H9 (cell line): ENCODE measurements around the gene MTARC1. TPM values are rescaled to one million over a fixed set of nuclear protein-coding genes. Genes with fewer than 3 reads are reported as not detected.

Experiments used
- DNase-seq: peaks from one replicate; pipeline ENCODE4 v3.0.0-alpha.2; 2017
- H2AFZ ChIP-seq: one replicate; pipeline ENCODE4 v1.6.1; 2013; ENCODE audit warnings: mild to moderate bottlenecking, low read length, control low read depth, moderate library complexity
- H2AK5ac ChIP-seq: 2 replicates; pipeline ENCODE4 v1.6.1; 2013; ENCODE audit warnings: low read length, control low read depth, mixed read lengths; ENCODE audit not compliant: insufficient read length
- H2BK120ac ChIP-seq: one replicate; pipeline ENCODE4 v1.6.1; 2013; ENCODE audit warnings: low read depth, mild to moderate bottlenecking, low read length, control low read depth, inconsistent platforms; ENCODE audit not compliant: poor library complexity, severe bottlenecking
- H2BK12ac ChIP-seq: 2 replicates; pipeline ENCODE4 v1.6.1; 2013; ENCODE audit warnings: low read length, control low read depth, mixed read lengths, low read depth; ENCODE audit not compliant: insufficient read length
- H2BK15ac ChIP-seq: 2 replicates; pipeline ENCODE4 v1.6.1; 2013; ENCODE audit warnings: low read depth, low read length, control low read depth
- H2BK20ac ChIP-seq: one replicate; pipeline ENCODE4 v1.6.1; 2013; ENCODE audit warnings: low read depth, mild to moderate bottlenecking, low read length, control low read depth, inconsistent platforms; ENCODE audit not compliant: poor library complexity, severe bottlenecking
- H2BK5ac ChIP-seq: 2 replicates; pipeline ENCODE4 v1.6.1; 2013; ENCODE audit warnings: low read length, control low read depth, mixed read lengths; ENCODE audit not compliant: insufficient read length
- H3K14ac ChIP-seq: 2 replicates; pipeline ENCODE4 v1.6.1; 2013; ENCODE audit warnings: low read length, control low read depth; ENCODE audit not compliant: insufficient read depth
- H3K18ac ChIP-seq: 2 replicates; pipeline ENCODE4 v1.6.1; 2013; ENCODE audit warnings: low read depth, mild to moderate bottlenecking, mixed read lengths, low read length, control low read depth; ENCODE audit not compliant: insufficient read length
- H3K23ac ChIP-seq: 2 replicates; pipeline ENCODE4 v1.6.1; 2013; ENCODE audit warnings: low read length, control low read depth, mixed read lengths, low read depth; ENCODE audit not compliant: insufficient read length
- H3K23me2 ChIP-seq: 2 replicates; pipeline ENCODE4 v1.6.1; 2013; ENCODE audit warnings: low read depth, mild to moderate bottlenecking, mixed read lengths, low read length, control low read depth; ENCODE audit not compliant: insufficient read length, poor library complexity, severe bottlenecking
- H3K27ac ChIP-seq: 2 replicates; pipeline ENCODE4 v1.5.1; 2013; ENCODE audit warnings: low read length, control low read depth, mixed read lengths, low read depth; ENCODE audit not compliant: insufficient read length
- H3K27me3 ChIP-seq: 2 replicates; pipeline ENCODE4 v1.6.1; 2013; ENCODE audit warnings: low read length, control low read depth, inconsistent platforms; ENCODE audit not compliant: insufficient read depth
- H3K4ac ChIP-seq: 2 replicates; pipeline ENCODE4 v1.6.1; 2013; ENCODE audit warnings: low read depth, mild to moderate bottlenecking, control low read depth, inconsistent platforms, low read length, moderate library complexity
- H3K4me1 ChIP-seq: 2 replicates; pipeline ENCODE4 v1.6.1; 2013; ENCODE audit warnings: low read length, control low read depth, inconsistent platforms; ENCODE audit not compliant: insufficient read depth
- H3K4me2 ChIP-seq: 2 replicates; pipeline ENCODE4 v1.6.1; 2013; ENCODE audit warnings: low read length, control low read depth, mixed read lengths; ENCODE audit not compliant: insufficient read length, insufficient read depth
- H3K56ac ChIP-seq: 2 replicates; pipeline ENCODE4 v1.6.1; 2013; ENCODE audit warnings: low read depth, mild to moderate bottlenecking, mixed read lengths, low read length, control low read depth; ENCODE audit not compliant: insufficient read length
- H3K79me1 ChIP-seq: 2 replicates; pipeline ENCODE4 v1.6.1; 2013; ENCODE audit warnings: low read depth, mild to moderate bottlenecking, moderate library complexity, low read length, control low read depth, inconsistent platforms; ENCODE audit not compliant: insufficient read depth, poor library complexity, severe bottlenecking
- H3K79me2 ChIP-seq: 2 replicates; pipeline ENCODE4 v1.6.1; 2013; ENCODE audit warnings: low read length, control low read depth, inconsistent platforms; ENCODE audit not compliant: insufficient read depth
- H3K9ac ChIP-seq: 2 replicates; pipeline ENCODE4 v1.6.1; 2013; ENCODE audit warnings: low read length, control low read depth, mixed read lengths; ENCODE audit not compliant: insufficient read length; ENCODE audit errors: extremely low read depth
- H3K9me3 ChIP-seq: one replicate; pipeline ENCODE4 v1.6.1; 2013; ENCODE audit warnings: low read depth, low read length, inconsistent platforms; ENCODE audit not compliant: control insufficient read depth
- H3T11ph ChIP-seq: one replicate; pipeline ENCODE4 v1.6.1; 2013; ENCODE audit warnings: mild to moderate bottlenecking, low read length, control low read depth, inconsistent platforms
- H4K20me1 ChIP-seq: one replicate; pipeline ENCODE4 v1.6.1; 2013; ENCODE audit not compliant: control insufficient read depth, insufficient read length, insufficient read depth
- H4K5ac ChIP-seq: 2 replicates; pipeline ENCODE4 v1.6.1; 2013; ENCODE audit warnings: low read depth, mild to moderate bottlenecking, mixed read lengths, low read length, control low read depth; ENCODE audit not compliant: insufficient read length
- H4K8ac ChIP-seq: replicated peaks from 2 replicates; pipeline ENCODE4 v1.6.1; 2013; ENCODE audit warnings: low read length, control low read depth, mixed read lengths, low read depth; ENCODE audit not compliant: insufficient read length
- H4K91ac ChIP-seq: 2 replicates; pipeline ENCODE4 v1.6.1; 2013; ENCODE audit warnings: low read depth, mild to moderate bottlenecking, moderate library complexity, mixed read lengths, low read length, control low read depth; ENCODE audit not compliant: insufficient read length
- H3K27ac Mint-ChIP-seq, 3 experiments: 2 replicates in 2 of 3; 3 replicates in 1 of 3; pipeline ENCODE4 v1.8.0; 2020 to 2021; ENCODE audit warnings: mixed read lengths in 3 of 3, mild to moderate bottlenecking in 1 of 3, moderate library complexity in 1 of 3
- H3K27me3 Mint-ChIP-seq: 2 replicates; pipeline ENCODE4 v1.8.0; 2021; ENCODE audit warnings: low read depth, mild to moderate bottlenecking, moderate library complexity, mixed read lengths
- H3K36me3 Mint-ChIP-seq, 3 experiments: 2 replicates in 2 of 3; 3 replicates in 1 of 3; pipeline ENCODE4 v1.8.0; 2020 to 2021; ENCODE audit warnings: low read depth in 3 of 3, mixed read lengths in 3 of 3; ENCODE audit not compliant: insufficient read depth in 1 of 3
- H3K4me1 Mint-ChIP-seq, 2 experiments: 2 replicates each; pipeline ENCODE4 v1.8.0; 2020; ENCODE audit warnings: mixed read lengths in 2 of 2
- H3K4me3 Mint-ChIP-seq, 2 experiments: 2 replicates in 1 of 2; 3 replicates in 1 of 2; pipeline ENCODE4 v1.8.0; 2020 to 2021; ENCODE audit warnings: mild to moderate bottlenecking in 2 of 2, mixed read lengths in 2 of 2, moderate library complexity in 1 of 2
- H3K9me3 Mint-ChIP-seq, 2 experiments: 2 replicates in 1 of 2; 3 replicates in 1 of 2; pipeline ENCODE4 v1.8.0; 2020; ENCODE audit warnings: mild to moderate bottlenecking in 2 of 2, mixed read lengths in 2 of 2, moderate library complexity in 1 of 2
- WGBS: extraction: QIAGEN DNeasy Blood & Tissue Kit; methylation state at CpG from one replicate; pipeline ENCODE4 v1.1.7; 2013; ENCODE audit warnings: missing lambda C conversion rate, low lambda C conversion rate, mixed read lengths; ENCODE audit not compliant: insufficient read length; ENCODE audit errors: extremely low coverage; 5-methylcytosine and 5-hydroxymethylcytosine counted together
- total RNA-seq: library from RNA; stranded (reverse); gene quantifications from 2 replicates; pipeline ENCODE4 v1.2.1, GENCODE V29; 2021
- TF ChIP-seq, protein P1 (sequence below): fragments of 200-600 bp; sonication (generic); conservative IDR thresholded peaks from 3 replicates; pipeline ENCODE4 v1.8.0; 2021; ENCODE audit warnings: antibody characterized with exemption, mild to moderate bottlenecking

Gene MTARC1
- total RNA-seq, 1 experiment from 2014 or later = 33.7 TPM

GRCh38 chr1:220741825-220742224 lies 44.9 kb upstream of the MTARC1 start:
- H3K27ac Mint-ChIP-seq = no peak overlapping the region
- H4K8ac ChIP-seq = no peak overlapping the region
- H3K79me2 ChIP-seq = no peaks in the 10 kb centered on the region

More at GRCh38 chr1:220741825-220742224, 44.9 kb upstream of the MTARC1 start:
- H2AFZ ChIP-seq = no peak overlapping the region
- H3K27me3 ChIP-seq = no peaks in the 10 kb centered on the region; the same call in 1 of the 2 replicates
- H4K5ac ChIP-seq = no peak overlapping the region
- no peaks in the 10 kb centered on the region for H3K36me3 Mint-ChIP-seq
- peaks cover 5 to 7% of the 10 kb centered on the region in 2 experiments for H3K4me1 Mint-ChIP-seq
- no peak overlapping the region for H3K4ac ChIP-seq
- H3K56ac ChIP-seq = no peak overlapping the region
- no peak overlapping the region; the same call in 1 of the 2 replicates for H3K14ac ChIP-seq
- H2BK20ac ChIP-seq = no peak overlapping the region
- H2BK12ac ChIP-seq = no peak overlapping the region
- H3K9me3 ChIP-seq = no peaks in the 10 kb centered on the region
- H3K79me1 ChIP-seq = no peaks in the 10 kb centered on the region
- no peaks in the 10 kb centered on the region for H3K9me3 Mint-ChIP-seq
- H3K23ac ChIP-seq = no peak overlapping the region
- H3K18ac ChIP-seq = no peak overlapping the region
- no peak overlapping the region for H2AK5ac ChIP-seq
- H2BK120ac ChIP-seq = no peak overlapping the region
- no CpG with 5 or more reads among the region's 1 CpG for WGBS
- no peak overlapping the region for H3K4me3 Mint-ChIP-seq
- H3K23me2 ChIP-seq = no peaks in the 10 kb centered on the region
- H3K9ac ChIP-seq = no peak overlapping the region
- H2BK5ac ChIP-seq = no peak overlapping the region
- no peak overlapping the region for H2BK15ac ChIP-seq
- H3T11ph ChIP-seq = no peak overlapping the region
- H4K20me1 ChIP-seq = no peaks in the 10 kb centered on the region
- H3K4me1 ChIP-seq = no peaks in the 10 kb centered on the region
- no peak overlapping the region for H4K91ac ChIP-seq
- TF ChIP-seq, protein P1, sequence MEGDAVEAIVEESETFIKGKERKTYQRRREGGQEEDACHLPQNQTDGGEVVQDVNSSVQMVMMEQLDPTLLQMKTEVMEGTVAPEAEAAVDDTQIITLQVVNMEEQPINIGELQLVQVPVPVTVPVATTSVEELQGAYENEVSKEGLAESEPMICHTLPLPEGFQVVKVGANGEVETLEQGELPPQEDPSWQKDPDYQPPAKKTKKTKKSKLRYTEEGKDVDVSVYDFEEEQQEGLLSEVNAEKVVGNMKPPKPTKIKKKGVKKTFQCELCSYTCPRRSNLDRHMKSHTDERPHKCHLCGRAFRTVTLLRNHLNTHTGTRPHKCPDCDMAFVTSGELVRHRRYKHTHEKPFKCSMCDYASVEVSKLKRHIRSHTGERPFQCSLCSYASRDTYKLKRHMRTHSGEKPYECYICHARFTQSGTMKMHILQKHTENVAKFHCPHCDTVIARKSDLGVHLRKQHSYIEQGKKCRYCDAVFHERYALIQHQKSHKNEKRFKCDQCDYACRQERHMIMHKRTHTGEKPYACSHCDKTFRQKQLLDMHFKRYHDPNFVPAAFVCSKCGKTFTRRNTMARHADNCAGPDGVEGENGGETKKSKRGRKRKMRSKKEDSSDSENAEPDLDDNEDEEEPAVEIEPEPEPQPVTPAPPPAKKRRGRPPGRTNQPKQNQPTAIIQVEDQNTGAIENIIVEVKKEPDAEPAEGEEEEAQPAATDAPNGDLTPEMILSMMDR = no peak
- no peak overlapping the region for H3K4me2 ChIP-seq
- no peak overlapping the region for H3K27ac ChIP-seq
- no peak for DNase-seq
- H3K27me3 Mint-ChIP-seq = peaks cover 57% of the 10 kb centered on the region
